Liver (tissue), 3 donors: ENCODE results near the gene CREB3L1.

Source experiments
- ATF3 ChIP-seq: IDR thresholded peaks from 2 replicates; pipeline ENCODE4 v1.6.1; 2016; ENCODE audit warnings: antibody characterized with exemption
- CTCF ChIP-seq: fragments of 150-350 bp; IDR thresholded peaks from 2 replicates; pipeline ENCODE4 v1.5.1; 2017; ENCODE audit warnings: improper control_type of control experiment, low read depth, low read length; ENCODE audit not compliant: missing input control
- EGR1 ChIP-seq, 2 donors: IDR thresholded peaks; 2 replicates each; pipeline ENCODE4 v1.6.1; 2016 to 2018; ENCODE audit warnings: antibody characterized with exemption in 2 of 2, low read depth in 2 of 2
- GABPA ChIP-seq, 2 donors: IDR thresholded peaks in 1 of 2; conservative IDR thresholded peaks in 1 of 2; 2 replicates each; pipeline ENCODE4 v1.6.1; 2016; ENCODE audit warnings: antibody characterized with exemption in 2 of 2, mild to moderate bottlenecking in 1 of 2, moderate library complexity in 1 of 2
- HNF4A ChIP-seq, 2 donors: conservative IDR thresholded peaks; 2 replicates each; pipeline ENCODE4 v1.6.1; 2016; ENCODE audit warnings: antibody characterized with exemption in 2 of 2, mild to moderate bottlenecking in 2 of 2
- RAD21 ChIP-seq, 2 donors: IDR thresholded peaks; 2 replicates each; pipeline ENCODE4 v1.6.1; 2016; ENCODE audit warnings: antibody characterized with exemption in 2 of 2, mild to moderate bottlenecking in 2 of 2
- RXRA ChIP-seq, 2 donors: IDR thresholded peaks; 2 replicates each; pipeline ENCODE4 v1.6.1; 2017 to 2018; ENCODE audit warnings: antibody characterized with exemption in 2 of 2, mild to moderate bottlenecking in 1 of 2
- SP1 ChIP-seq: IDR thresholded peaks from 2 replicates; pipeline ENCODE4 v1.6.1; 2018; ENCODE audit warnings: antibody characterized with exemption, mild to moderate bottlenecking
- TAF1 ChIP-seq: conservative IDR thresholded peaks from 2 replicates; pipeline ENCODE4 v1.6.1; 2016; ENCODE audit warnings: antibody characterized with exemption, mild to moderate bottlenecking
- YY1 ChIP-seq: IDR thresholded peaks from 2 replicates; pipeline ENCODE4 v1.6.1; 2016; ENCODE audit warnings: antibody characterized with exemption, mild to moderate bottlenecking
- ZBTB33 ChIP-seq: IDR thresholded peaks from 2 replicates; pipeline ENCODE4 v1.6.1; 2016; ENCODE audit warnings: antibody characterized with exemption
- TF ChIP-seq, protein P1 (sequence below): IDR thresholded peaks from 2 replicates; pipeline ENCODE4 v1.6.1; 2016; ENCODE audit warnings: antibody characterized with exemption, mild to moderate bottlenecking
- donor health status: healthy.
- donor health status: healthy.

GRCh38 chr11:46348566-46349401, 71.3 kb downstream of the CREB3L1 start:
- TF ChIP-seq ZBTB33 (no peak), CTCF (no peak), SP1 (no peak), RAD21 (IDR thresholded peaks at IDR 0.05) (no peak), EGR1 (IDR thresholded peaks at IDR 0.05; ENCODE audit: low read depth in 2 of 2) (no peak), YY1 (no peak), GABPA (IDR thresholded peaks at IDR 0.05 in 1 of 2, conservative IDR thresholded peaks at IDR 0.05 in 1 of 2) (no peak), TAF1 (no peak), HNF4A (conservative IDR thresholded peaks at IDR 0.05) (no peak), RXRA (IDR thresholded peaks at IDR 0.05) (no peak), ATF3 (no peak)
- TF ChIP-seq, protein P1, sequence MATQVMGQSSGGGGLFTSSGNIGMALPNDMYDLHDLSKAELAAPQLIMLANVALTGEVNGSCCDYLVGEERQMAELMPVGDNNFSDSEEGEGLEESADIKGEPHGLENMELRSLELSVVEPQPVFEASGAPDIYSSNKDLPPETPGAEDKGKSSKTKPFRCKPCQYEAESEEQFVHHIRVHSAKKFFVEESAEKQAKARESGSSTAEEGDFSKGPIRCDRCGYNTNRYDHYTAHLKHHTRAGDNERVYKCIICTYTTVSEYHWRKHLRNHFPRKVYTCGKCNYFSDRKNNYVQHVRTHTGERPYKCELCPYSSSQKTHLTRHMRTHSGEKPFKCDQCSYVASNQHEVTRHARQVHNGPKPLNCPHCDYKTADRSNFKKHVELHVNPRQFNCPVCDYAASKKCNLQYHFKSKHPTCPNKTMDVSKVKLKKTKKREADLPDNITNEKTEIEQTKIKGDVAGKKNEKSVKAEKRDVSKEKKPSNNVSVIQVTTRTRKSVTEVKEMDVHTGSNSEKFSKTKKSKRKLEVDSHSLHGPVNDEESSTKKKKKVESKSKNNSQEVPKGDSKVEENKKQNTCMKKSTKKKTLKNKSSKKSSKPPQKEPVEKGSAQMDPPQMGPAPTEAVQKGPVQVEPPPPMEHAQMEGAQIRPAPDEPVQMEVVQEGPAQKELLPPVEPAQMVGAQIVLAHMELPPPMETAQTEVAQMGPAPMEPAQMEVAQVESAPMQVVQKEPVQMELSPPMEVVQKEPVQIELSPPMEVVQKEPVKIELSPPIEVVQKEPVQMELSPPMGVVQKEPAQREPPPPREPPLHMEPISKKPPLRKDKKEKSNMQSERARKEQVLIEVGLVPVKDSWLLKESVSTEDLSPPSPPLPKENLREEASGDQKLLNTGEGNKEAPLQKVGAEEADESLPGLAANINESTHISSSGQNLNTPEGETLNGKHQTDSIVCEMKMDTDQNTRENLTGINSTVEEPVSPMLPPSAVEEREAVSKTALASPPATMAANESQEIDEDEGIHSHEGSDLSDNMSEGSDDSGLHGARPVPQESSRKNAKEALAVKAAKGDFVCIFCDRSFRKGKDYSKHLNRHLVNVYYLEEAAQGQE, result no peak
